HG03457 (cell line): ENCODE measurements around the gene RMND1.

Experiments
- ATAC-seq: cut with Tn5 transposase; IDR thresholded peaks from one replicate; pipeline ENCODE4 v1.9.1; 2021; ENCODE audit warnings: moderate number of reproducible peaks; ENCODE audit not compliant: unreplicated experiment

The RMND1 gene

DNA sequence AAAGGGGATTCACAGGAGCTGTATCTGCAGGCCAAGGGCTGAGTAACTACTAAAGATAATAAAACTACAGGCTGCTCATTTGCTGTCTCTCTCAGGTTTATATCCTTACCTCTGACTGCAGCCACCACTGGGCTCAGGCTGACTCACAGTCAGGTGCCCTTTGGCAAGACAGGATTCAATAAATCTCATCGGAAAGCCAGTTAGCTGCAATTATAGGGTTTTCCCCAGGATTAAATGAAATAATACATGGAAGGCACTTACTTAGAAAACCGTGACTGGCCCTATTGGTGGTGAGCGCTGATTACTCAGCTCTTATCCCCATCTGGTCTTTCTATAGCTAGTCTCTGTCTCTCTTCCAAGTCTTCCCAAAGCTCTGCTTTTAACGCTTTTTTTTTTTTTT, 26.4 kb downstream of the RMND1 start:
- no peak for ATAC-seq

DNA sequence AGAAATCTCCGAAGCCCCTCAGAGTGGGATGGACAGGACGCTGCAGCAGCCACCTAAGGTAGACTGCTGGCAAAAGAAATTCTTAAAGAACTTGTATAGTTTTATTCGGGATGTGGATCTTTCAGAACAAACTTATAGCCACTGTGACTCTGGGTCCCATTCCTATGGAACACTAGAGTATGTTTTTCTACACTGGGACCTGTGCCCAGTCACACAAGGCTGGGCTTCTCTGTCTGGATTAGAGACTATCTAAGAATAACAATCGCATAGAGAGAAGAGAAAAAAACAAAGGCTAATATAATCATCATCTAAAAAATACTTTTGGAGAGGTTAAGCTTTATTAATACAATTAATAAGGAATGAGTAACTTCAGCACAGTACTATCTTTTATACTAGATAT, 28.9 kb downstream of the RMND1 start:
- ATAC-seq, result no peak

DNA sequence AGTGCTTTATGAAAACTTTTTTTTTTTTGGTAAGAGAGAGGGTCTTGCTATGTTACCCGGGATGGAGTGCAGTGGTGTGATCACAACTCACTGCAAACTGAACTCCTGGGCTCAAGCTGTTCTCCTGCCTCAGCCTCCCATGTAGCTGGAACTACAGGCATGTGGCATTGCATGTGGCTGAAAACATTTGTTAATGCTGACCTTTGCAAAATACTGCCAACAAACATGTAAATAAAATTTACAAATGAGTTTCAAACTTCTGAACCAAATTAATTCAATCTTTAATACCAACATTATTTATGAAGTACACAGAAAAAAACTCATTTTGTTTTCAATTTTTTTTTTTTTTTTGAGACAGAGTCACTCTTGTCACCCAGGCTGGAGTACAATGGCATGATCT, 34.4 kb downstream of the RMND1 start:
- ATAC-seq, result no peak

DNA sequence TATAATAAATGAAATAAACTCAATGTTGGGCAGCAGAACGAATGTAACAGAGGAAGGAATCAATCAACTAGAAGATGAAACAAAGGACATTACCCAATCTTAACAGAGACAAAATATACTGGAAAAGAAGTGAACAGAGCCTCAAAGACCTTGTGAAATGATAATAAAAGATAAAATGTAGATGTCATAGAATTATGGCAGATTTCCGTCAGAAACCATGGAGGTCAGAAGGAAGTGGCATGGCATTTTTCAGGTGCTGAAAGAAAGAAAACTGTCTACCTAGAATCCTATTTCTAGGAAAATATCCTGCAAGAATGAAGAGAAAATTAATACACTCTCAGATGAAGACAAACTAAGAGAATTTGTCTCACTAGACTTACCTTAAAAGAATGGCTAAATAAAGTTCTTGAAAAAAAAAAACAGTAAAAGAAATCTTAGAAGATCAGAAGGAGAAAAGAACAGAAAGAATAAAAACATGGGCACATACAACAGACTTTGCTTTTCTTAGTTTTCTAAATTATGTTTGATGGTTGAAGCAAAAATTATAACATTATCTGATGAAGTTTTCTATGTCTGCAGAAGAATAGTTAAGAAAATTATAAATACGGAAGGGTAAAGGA, 37.2 kb downstream of the RMND1 start:
- no peak for ATAC-seq

DNA sequence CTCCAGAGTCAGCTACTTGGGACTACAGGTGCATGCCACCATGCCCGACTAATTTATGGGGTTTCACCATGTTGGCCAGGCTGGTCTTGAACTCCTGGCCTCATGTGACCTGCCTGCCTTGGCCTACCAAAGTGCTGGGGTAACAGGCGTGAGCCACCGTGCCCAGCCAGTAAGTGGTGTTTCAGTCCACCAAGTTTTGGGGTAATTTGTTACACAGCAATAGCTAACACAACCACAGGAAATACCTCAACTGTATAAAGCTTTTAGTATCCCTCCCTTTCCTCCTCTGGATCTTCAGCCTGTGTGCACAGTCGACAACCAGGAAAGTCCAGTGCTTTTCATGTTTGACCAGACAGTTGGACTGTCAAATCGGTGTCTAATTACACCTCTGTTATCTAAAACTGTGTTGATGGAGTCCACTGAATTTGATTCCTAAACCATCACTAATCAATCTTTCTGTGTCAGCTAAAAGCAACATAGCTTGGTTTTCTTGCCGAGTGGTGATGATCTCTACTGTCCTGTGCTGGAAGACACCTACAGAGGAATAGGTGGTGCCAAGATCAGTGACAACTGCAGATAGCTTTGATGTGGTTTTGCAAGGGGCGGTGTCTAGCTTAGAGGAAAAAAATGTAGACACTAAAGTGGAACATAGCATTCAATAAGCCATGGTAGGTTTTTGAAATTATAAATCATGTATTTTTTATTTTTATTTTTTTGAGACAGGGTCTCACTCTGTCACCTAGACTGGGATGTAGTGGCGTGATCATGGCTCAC, 38.4 kb downstream of the RMND1 start:
- no peak for ATAC-seq

DNA sequence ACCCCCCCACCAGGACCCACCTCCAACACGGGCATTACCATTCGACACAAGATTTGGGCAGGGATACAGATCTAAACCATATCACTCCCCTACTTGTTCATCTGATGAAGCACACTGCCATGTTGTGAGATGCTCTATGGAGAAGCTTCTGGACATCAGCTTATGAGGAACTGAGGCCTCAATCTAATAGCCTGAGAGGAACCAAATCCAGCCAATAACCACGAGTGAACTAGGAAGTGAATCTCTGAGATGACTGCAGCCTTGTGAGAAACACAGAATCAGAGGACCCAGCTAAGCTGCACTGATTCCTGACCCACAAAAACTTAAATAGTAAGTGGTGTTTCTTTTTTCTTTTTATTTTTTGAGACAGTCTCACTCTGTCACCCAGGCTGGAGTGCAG, 39.0 kb downstream of the RMND1 start:
- no peak for ATAC-seq

DNA sequence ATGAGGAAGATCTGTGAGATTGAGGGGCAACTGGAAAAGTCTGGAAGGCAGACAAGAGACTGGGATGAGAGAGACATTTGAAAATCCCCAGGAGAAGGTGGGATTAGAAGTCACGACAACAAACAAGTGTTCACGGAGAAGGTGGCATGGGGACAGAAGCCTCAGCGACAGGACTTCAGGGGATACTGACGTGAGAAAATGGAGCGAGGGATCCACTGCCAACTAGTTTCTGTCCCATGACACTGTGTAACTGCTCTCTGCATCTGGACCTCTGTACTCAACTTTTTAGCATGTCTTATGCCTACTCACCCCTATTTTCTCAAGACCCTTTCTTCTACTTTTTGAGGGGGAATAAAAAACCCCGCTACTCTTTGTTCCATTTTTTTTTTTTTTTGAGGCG, 42.2 kb downstream of the RMND1 start:
- ATAC-seq, result no peak

DNA sequence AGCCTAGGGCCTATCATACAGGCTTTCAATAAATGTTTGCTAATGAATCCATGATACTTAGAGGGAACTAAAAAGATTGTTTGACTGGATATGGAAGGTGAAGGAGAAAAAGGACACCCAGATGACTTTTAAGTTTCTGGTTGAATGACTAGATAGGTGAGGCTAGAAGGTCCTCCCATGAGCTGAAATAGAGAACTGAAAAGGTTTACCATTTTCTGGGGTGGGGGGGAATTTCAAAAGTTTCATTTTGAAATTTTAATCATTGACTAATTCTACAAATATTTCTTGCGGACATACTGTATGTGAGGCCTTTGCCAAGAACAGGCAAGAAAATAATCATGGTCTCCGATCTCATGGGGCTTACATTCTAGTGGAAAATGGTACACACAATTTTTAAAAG, 42.7 kb downstream of the RMND1 start:
- ATAC-seq, result no peak

DNA sequence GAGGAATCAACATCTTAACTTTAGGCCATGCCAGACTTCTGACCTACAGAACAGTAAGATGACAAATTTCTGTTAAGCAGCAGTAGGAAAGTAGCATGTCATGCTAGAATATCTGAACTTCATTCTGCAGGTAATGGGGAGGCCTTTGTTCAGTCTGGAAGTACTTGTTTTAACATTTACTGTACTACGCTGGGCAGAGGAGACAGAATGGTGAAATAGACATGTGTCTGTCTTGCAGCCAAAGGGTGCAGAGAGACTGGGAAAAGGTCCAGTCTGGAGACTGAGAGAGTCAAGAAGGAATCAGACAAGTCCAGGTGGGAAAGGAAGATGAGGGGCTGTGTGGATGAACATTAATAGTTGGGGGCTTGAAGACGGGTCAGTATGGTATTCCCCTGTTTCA, 43.1 kb downstream of the RMND1 start:
- ATAC-seq, result no peak

DNA sequence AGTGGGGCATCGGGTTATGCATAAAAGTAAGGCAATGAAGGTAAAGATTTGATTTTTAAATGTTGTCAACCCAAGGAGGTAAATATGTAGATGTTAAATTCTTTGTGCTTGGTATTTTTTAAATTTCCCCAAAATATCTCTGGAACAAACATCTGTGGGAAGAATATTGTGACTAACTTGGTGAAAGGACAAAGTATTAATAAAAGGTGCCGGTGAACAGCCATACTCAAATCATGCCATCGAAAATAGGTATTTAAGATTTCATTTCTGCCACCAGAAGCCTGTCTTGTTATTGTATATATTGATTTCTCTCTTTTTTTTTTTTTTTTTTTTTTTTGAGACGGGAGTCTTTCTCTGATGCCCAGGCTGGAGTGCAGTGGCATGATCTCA, 48.0 kb downstream of the RMND1 start:
- ATAC-seq, result no peak

DNA sequence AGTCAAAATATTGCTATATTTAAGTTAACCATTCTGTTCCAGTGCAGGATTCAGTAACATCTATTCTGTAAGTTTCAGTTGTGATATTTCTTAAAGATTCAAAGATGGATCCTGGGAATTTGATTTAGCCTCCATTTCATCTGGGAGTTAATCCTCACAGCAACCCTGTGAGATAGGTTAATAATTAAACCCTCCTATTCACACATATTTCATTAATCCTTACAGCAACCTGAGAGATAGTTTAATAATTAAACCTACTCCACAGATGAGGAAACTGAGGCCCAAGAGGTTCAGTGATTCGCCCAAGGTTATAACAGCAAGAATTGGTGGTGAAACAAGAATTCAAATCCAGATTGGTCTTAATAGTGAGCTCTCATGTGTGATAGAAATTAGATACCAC, 49.7 kb downstream of the RMND1 start:
- ATAC-seq, result no peak

DNA sequence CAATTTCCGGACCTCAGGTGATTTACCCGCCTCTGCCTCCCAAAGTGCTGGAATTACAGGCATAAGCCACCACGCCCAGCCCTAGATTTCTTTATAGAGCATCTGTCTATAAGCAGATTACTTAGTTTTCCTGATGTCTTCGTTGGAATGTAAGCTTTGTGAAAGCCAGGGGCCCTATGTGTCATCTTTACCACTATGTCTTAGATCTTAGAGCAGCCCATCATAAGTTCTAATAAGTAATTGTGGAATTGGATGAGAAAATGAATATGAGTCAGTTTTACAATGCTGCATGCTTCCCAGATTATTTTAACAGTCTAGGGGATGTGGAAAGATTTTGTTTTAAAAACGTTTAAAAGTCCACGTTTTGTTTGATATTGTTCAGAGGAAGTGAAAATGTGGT, 51.5 kb downstream of the RMND1 start:
- no peak for ATAC-seq

DNA sequence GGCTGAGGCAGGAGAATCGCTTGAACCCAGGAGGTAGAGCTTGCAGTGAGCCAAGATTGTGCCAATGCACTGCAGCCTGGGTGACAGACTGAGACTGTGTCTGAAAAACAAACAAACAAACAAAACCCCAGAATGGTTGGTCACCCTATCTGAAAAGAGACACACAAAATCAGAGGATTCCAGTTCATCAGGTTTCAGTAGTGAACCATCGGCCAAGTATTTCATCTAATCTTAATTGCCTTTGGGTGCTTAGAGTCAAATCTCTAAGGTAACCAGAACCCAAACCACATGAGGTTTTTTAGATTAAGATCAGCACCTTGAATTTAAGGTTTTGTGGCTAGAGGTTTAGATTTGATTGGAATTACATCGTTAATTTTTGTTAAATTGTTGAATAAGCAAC, 52.2 kb downstream of the RMND1 start:
- ATAC-seq, result no peak

DNA sequence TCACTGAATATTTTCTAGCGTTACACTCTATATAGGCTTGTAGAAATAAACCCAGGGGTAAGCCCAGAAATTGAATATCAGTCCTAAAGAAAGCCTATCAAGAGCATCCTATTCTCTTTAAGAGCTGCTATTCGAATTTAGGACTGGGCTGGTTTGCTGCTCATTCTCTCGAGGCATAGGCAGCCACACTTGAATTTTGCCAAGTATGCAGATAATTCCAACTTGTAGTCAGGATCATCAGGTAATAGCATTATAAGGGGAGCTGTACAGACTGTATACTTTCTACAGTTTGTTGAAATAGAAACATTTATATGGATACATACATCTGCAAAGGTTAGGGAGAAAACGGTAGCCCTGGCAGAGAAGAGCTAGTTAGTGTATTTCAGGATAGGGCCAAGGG, 58.5 kb downstream of the RMND1 start:
- no peak for ATAC-seq

DNA sequence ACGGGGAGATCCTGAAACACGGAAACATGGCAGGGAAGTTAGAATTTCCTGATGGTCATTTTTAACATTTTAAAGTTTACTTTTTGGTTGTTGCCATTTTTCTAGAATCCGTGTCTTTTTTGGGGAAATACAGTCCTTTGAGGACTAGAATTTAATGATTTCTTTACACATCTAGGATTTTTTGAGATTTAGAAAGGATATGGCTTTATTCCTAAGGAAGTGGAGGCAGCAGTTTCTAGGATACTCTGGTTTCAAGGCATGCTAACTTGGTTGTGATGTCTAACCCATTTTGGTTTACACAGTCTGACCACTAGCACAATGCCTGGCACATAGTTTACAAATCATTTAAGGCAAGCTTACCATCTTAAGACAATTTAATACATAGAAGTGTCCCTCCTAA, 59.5 kb downstream of the RMND1 start:
- ATAC-seq, result no peak

DNA sequence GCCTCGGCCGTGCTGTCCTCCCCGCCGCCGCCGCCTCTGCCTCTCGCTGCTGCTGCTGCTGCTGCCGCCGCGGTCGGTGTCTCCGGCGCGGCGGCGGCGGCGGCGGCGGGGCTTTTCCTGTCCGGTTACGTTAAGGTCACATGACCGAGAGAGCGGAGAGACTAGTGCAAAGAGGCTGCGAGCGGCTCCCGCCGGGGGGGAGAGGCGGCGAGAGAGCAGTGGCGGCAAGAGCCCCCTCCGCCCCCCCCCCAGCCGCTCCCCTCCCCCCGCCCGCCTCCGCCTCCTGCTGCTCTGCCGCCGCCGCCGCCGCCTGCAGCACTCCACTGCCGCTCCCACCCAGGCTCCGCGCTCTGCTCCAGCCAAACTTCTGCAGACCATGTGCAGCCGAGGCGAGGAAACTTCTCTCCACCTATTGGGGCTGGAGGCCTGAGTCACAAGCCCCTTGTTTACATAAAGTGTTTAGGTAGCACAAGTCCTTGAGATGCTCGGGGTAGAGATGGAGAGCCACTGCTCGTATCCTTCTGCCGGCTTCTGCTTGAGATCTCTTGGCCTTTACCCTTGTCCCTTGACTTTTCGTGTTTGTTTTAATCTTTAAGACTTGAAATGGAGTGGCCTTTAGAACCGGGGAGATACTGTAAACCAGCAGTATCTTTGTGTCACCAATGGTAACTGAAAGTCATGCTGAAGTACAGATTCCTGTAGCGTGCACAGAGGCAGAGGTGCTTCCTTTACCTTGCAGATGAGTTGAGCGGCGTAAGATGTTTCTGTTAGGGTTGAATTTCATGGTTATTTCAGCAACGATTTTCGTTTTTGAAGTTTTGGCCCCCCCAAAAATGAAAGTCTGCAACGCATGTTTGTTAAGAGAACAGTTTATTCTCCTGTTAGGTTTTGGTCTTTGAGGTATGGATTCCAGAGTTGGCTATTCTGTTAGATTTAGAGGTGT, 60.2 kb downstream of the RMND1 start, which contains the start of gene ZBTB2:
Gene ZBTB2, minus strand, starts transcription at position 89 of the 943 bp plus-strand sequence. CDS start 17,922 bp downstream, outside the sequence.
- ATAC-seq, result peak; percentile 12

DNA sequence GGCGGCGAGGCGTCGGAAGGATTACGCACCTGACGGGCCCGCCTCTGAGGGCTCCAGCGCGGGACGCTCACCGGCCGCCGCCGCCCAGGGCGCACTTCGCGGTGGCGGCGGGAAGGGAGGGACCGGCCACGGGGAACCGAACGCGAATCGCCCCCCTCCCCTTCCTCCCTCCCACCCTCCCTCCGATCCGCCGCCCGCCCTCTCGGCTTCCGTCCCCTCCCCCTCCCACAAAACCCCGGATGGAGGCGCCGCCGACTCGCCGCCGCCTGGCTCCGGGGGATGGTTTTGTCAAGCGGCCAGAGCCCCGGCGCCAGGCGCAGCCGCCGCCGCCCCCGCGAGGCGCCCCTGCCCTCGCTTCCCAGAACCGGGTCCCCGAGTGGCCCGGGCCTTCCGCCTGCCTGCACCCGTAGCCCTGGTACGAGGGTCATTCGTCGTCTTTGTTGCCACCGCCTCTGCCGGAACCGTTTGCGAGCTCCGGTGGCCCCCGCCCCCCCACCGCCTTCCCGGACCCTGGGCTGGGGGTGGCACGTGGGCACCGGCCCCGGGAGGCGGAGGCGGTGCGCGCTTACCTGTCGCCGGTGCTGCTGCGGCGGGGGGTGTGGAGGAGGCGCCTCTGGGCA, 61.0 kb downstream of the RMND1 start:
- ATAC-seq, result peak; percentile 1

DNA sequence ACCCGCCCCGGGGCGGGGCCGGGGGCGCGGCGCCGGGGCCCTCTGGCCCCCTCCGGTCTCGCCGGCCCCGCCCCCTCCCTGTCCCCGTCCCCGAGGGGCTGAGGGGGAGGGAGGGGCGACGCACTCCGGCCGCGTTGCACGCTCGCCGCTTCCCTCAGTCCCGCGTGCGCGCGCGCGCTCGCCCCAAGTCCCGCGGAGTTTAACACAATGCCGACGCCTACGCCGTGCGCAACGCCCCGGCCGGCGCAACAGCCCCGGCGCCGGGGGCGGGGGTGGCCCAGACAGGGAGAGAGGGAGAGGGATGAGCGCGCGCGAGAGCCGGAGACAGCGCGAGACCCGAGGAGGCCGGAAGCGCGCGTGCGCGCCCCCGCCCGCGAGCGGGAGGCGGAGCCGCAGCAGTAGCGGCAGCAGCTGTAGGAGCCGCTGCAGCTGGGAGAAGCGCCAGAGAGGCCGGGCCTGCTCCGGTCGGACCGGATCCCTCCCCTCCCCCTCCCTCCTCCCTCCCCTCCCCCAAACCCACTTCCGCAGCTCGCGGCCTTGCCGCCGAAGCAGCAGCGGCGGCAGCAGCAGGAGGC, 61.6 kb downstream of the RMND1 start:
- peak; percentile 78 for ATAC-seq

DNA sequence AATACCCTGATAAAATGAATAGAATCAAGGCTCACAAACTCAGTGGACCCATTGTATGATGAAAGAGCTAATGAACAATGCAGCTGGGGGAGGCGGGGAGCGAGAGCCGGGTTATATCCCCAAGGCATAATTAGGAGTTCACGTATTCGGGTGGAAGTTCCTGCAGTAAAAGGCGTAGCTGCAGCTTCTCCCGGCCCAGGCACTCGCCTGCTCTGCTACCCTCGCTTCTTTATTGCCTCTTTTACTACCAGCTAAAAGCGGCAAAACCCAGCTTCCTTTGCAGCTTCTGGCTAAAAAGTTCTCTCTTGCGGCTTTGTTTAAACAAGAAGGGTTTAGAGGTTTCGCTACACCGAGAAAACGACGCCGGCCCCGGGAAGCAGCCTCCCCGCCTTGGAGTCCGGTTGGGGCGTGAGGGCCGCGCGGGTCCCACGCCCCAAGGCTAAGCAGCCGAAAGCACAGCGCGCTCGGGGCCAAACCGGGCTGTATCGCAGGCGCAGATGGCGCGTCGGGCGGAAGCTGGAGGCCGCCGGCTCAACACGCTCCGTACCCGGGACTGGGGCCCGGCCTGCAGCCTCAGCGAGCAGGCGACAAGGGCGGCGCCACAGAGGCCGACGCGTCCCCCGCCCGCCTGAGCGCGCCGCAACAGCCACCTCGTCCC, 62.2 kb downstream of the RMND1 start:
- ATAC-seq, result peak; percentile 56

DNA sequence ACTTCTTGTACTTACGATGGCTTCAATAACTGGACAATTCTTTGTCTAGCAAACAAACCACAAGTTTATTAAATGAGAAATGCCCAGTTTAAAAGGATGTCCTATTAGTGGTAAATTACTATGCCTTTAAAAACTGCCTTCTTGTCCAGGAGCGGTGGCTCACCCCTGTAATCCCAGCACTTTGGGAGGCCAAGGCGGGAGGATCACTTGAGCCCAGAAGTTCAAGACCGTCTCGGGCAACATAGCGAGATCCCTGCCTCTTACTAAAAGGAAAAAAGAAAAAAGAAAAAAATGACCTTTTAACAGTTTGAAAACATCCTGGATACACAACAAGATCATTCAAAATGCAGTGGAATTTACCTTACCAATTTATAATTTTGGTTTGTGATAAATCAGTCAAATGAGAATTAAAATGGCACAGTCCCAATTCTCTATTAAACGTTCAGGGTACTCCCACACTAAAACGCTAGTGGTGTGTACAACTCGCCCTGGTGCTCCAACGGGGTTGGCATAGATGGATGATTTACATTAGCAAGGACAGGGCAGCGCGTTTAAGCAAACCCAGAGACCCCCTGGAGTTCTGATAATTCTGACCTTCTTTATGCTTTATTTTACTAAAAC, 62.8 kb downstream of the RMND1 start:
- no peak for ATAC-seq
